ENCODE results near the gene LMO7. TPM values are rescaled to one million over a fixed set of nuclear protein-coding genes. Genes with fewer than 3 reads are reported as not detected.

The LMO7 gene
- total and polyA plus RNA-seq, 4 donors = 10.8 to 32.0 (median 20.3) TPM

DNA sequence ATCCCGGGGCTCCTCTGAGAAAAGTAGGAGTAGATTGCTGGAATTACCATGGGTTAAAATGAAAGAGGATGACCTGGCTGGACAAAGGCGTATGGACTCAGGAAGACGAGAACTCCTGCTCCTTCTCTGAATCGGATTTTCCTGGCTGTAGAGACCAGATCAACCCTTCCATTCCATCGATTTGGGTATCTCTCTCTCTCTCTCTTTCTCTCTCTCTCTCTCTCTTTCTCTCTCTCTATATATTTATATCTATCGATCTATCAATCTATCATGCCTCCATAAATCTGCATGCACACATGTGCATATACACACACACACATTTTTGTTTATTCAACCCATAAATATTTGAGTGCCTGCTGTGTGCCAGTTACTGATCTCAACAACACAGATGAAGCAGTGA, 234.9 kb downstream of the LMO7 start:
- WGBS (ENCODE audit: insufficient coverage) = 96% methylated on average over 3 of the region's 6 CpGs
- no peak for DNase-seq (ENCODE audit: low read depth in 4 of 6, low spot score in 6 of 6)
- Histone ChIP-seq H3K4me3 (ENCODE audit: low read depth, low read length) (peak overlapping the region; percentile 42), H3K36me3 (ENCODE audit: control insufficient read depth, insufficient read depth, low read length) (no peaks in the 10 kb centered on the region), H3K27ac (ENCODE audit: low read depth, low read length) (peak overlapping the region; percentile 72), H3K27me3 (ENCODE audit: control insufficient read depth, insufficient read depth, low read length) (no peaks in the 10 kb centered on the region), H3K9me3 (ENCODE audit: control insufficient read depth, insufficient read depth, low read length) (no peaks in the 10 kb centered on the region), H3K4me1 (ENCODE audit: control insufficient read depth, insufficient read depth, low read length) (no peaks in the 10 kb centered on the region)

DNA sequence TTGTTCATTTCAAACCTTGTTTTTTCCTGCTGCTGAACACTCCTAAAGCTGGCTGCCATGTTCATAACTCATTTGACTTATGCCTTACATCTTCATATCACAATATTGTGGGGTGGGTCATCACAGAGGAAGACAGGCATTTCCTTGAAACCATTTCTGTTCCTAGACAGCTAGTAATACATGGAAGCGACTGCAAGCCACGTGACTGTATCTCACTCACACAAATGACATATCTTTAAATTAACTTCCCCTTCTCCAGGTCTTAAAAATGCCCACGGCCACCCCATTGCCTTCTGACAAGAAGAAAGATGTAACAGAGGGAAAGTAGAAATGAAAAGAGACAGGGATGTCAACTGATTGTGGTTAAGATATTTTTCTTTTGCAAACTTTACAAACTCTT, 236.8 kb downstream of the LMO7 start:
- DNase-seq (ENCODE audit: low read depth in 4 of 6, low spot score in 6 of 6) = no peak
- Histone ChIP-seq H3K36me3 (ENCODE audit: control insufficient read depth, insufficient read depth, low read length) (no peaks in the 10 kb centered on the region), H3K27ac (ENCODE audit: low read depth, low read length) (no peak overlapping the region), H3K9me3 (ENCODE audit: control insufficient read depth, insufficient read depth, low read length) (no peaks in the 10 kb centered on the region), H3K27me3 (ENCODE audit: control insufficient read depth, insufficient read depth, low read length) (no peaks in the 10 kb centered on the region), H3K4me1 (ENCODE audit: control insufficient read depth, insufficient read depth, low read length) (no peaks in the 10 kb centered on the region), H3K4me3 (ENCODE audit: low read depth, low read length) (no peak overlapping the region)
- no CpG with 5 or more reads among the region's 3 CpGs for WGBS (ENCODE audit: insufficient coverage)

DNA sequence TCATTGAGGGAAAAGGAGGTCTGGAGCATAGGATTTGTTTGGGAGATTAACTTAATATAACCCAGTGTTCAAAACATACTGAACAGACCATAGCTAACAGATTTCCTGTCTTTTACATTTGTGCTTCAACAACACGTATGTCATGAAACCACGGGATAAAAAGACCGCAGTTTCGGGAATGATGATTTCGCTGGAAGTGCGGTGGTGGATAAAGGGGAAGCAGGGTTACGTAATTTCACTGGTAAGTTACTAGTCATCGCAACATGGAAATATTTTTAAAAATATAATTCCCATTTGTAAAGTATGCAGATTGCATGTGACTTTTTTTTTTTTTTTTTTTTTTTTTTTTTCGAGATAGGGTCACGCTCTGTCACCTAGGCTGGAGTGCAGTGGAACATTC, 237.4 kb downstream of the LMO7 start:
- H3K9me3 ChIP-seq (ENCODE audit: control insufficient read depth, insufficient read depth, low read length) = no peaks in the 10 kb centered on the region
- H3K36me3 ChIP-seq (ENCODE audit: control insufficient read depth, insufficient read depth, low read length) = no peaks in the 10 kb centered on the region
- no CpG with 5 or more reads among the region's 10 CpGs for WGBS (ENCODE audit: insufficient coverage)

DNA sequence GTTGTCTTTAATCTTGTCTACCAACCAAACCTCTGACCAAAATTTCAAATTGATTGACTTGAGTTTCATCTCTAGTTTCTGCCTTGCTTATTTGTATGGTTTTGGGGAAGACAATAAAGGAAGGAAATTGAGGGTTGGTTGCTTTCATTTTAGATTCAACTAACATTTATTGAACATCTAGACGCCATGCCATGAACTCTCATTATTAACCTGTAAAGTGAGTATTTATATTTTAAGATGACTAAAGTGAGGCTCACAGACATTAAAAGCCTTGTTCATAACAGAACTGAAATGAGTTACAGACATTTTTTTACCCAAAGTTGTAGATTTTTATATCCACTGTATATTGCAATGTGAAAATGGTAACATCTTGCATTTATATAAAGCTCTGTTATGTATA, 239.3 kb downstream of the LMO7 start:
- no peak overlapping the region for H3K27ac ChIP-seq (ENCODE audit: low read depth, low read length)
- WGBS (ENCODE audit: insufficient coverage) = no CpG with 5 or more reads among the region's 1 CpG
- H3K9me3 ChIP-seq (ENCODE audit: control insufficient read depth, insufficient read depth, low read length) = no peaks in the 10 kb centered on the region
- H3K4me1 ChIP-seq (ENCODE audit: control insufficient read depth, insufficient read depth, low read length) = no peaks in the 10 kb centered on the region
- no peak for DNase-seq (ENCODE audit: low read depth in 4 of 6, low spot score in 6 of 6)
- no peaks in the 10 kb centered on the region for H3K36me3 ChIP-seq (ENCODE audit: control insufficient read depth, insufficient read depth, low read length)
- H3K4me3 ChIP-seq (ENCODE audit: low read depth, low read length) = no peak overlapping the region
- no peaks in the 10 kb centered on the region for H3K27me3 ChIP-seq (ENCODE audit: control insufficient read depth, insufficient read depth, low read length)

More for the DNA sequence above, 237.4 kb downstream of the LMO7 start:
- H3K27ac ChIP-seq (ENCODE audit: low read depth, low read length) = no peak overlapping the region
- H3K27me3 ChIP-seq (ENCODE audit: control insufficient read depth, insufficient read depth, low read length) = no peaks in the 10 kb centered on the region
- H3K4me3 ChIP-seq (ENCODE audit: low read depth, low read length) = no peak overlapping the region
- no peaks in the 10 kb centered on the region for H3K4me1 ChIP-seq (ENCODE audit: control insufficient read depth, insufficient read depth, low read length)
- DNase-seq (ENCODE audit: low read depth in 4 of 6, low spot score in 6 of 6) = no peak

DNA sequence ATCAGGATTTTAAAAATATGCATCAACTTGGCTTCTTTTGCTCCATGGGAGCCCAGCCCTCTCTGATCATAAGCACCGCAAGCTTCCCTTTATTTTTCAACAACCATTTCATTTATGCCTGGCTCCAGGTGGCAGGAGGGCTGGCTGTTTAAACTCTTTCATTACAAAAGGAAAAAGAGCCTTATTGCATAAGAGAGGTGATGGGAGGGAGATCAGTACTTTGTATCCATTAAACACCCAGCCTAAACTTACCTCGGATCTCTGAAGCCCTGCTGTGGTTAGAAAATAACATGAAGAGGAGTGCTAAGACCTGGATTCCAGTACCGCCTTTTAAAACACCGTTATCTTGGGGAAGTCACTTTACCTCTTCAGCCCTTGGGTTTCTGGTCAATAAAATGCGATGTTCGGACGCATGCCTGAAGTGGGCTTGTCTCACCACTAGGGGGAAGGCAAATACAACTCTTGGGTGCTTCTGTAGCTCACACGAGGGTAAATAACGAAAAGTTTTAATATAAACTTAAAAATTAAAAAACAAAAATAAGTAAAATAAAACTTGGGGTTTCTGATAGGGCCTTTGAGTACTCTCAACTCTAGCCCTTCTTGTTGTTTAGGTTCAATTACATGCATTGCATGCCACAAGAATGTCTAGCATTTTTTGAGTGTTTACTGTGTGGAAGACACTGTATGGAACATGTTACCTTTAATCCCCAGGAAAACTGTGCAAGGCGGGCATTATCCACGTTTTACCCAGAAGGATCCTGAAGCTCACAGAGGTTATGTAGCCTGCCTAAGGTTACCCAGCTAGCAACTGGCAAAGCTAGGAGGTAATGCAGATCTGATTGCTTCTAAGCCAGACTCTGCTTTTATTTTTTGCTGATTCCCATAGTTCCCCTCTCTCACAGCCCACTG, 240.3 kb downstream of the LMO7 start:
- H3K27ac ChIP-seq (ENCODE audit: low read depth, low read length) = no peak overlapping the region
- no peaks in the 10 kb centered on the region for H3K9me3 ChIP-seq (ENCODE audit: control insufficient read depth, insufficient read depth, low read length)
- H3K27me3 ChIP-seq (ENCODE audit: control insufficient read depth, insufficient read depth, low read length) = no peaks in the 10 kb centered on the region
- no peak overlapping the region for H3K4me3 ChIP-seq (ENCODE audit: low read depth, low read length)
- 30% methylated on average over 7 of the region's 11 CpGs for WGBS (ENCODE audit: insufficient coverage)
- no peaks in the 10 kb centered on the region for H3K4me1 ChIP-seq (ENCODE audit: control insufficient read depth, insufficient read depth, low read length)
- peak in 4 of 6 donors; percentile 39 to 87 (median 64) for DNase-seq (ENCODE audit: low read depth in 4 of 6, low spot score in 6 of 6)
- H3K36me3 ChIP-seq (ENCODE audit: control insufficient read depth, insufficient read depth, low read length) = no peaks in the 10 kb centered on the region

DNA sequence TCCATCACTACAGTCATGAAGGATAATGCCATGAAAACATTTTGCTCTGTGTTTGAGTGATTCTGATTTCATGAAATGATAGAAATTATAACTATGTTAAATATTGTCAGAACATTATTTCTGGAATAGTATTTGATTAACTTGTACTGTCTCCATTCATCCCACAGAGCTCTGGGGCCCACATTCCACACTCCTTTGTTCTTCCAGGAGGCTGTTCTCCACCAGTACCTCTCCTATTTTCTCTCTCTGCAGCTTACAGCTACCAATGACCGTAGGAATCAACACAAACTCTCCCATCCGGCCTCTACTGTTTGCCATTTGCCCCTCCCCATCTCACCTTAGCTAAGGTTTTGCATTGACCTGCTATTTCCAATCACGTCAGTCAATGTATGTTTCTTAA, 240.9 kb downstream of the LMO7 start:
- 100% methylated on average over 3 of the region's 3 CpGs for WGBS (ENCODE audit: insufficient coverage)
- H3K36me3 ChIP-seq (ENCODE audit: control insufficient read depth, insufficient read depth, low read length) = no peaks in the 10 kb centered on the region
- no peaks in the 10 kb centered on the region for H3K4me1 ChIP-seq (ENCODE audit: control insufficient read depth, insufficient read depth, low read length)
- H3K4me3 ChIP-seq (ENCODE audit: low read depth, low read length) = no peak overlapping the region
- H3K27ac ChIP-seq (ENCODE audit: low read depth, low read length) = no peak overlapping the region
- no peaks in the 10 kb centered on the region for H3K27me3 ChIP-seq (ENCODE audit: control insufficient read depth, insufficient read depth, low read length)
- no peaks in the 10 kb centered on the region for H3K9me3 ChIP-seq (ENCODE audit: control insufficient read depth, insufficient read depth, low read length)
- DNase-seq (ENCODE audit: low read depth in 4 of 6, low spot score in 6 of 6) = no peak

DNA sequence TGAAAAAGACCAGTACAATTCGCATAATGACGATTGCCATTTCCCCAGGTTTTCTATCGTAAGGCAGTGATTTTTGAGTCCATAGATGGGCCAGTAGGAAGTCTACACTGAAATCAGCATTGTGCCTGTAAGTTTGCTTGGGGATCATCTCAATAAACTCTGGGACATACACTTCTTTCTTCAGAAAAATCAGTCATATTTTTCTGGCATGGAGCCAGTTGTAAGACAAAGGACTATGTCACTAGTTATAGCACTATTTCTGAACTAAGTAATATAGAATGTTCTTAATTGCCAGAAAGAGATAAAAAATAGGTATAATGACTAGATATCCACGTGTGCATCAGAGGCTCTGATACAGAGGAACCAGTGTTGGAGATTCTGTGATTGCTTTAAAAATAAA, 243.5 kb downstream of the LMO7 start:
- no peak for DNase-seq (ENCODE audit: low read depth in 4 of 6, low spot score in 6 of 6)
- no peaks in the 10 kb centered on the region for H3K36me3 ChIP-seq (ENCODE audit: control insufficient read depth, insufficient read depth, low read length)
- no CpG with 5 or more reads among the region's 4 CpGs for WGBS (ENCODE audit: insufficient coverage)
- H3K27me3 ChIP-seq (ENCODE audit: control insufficient read depth, insufficient read depth, low read length) = no peaks in the 10 kb centered on the region
- H3K4me1 ChIP-seq (ENCODE audit: control insufficient read depth, insufficient read depth, low read length) = no peaks in the 10 kb centered on the region
- no peak overlapping the region for H3K4me3 ChIP-seq (ENCODE audit: low read depth, low read length)
- no peaks in the 10 kb centered on the region for H3K9me3 ChIP-seq (ENCODE audit: control insufficient read depth, insufficient read depth, low read length)
- H3K27ac ChIP-seq (ENCODE audit: low read depth, low read length) = no peak overlapping the region

DNA sequence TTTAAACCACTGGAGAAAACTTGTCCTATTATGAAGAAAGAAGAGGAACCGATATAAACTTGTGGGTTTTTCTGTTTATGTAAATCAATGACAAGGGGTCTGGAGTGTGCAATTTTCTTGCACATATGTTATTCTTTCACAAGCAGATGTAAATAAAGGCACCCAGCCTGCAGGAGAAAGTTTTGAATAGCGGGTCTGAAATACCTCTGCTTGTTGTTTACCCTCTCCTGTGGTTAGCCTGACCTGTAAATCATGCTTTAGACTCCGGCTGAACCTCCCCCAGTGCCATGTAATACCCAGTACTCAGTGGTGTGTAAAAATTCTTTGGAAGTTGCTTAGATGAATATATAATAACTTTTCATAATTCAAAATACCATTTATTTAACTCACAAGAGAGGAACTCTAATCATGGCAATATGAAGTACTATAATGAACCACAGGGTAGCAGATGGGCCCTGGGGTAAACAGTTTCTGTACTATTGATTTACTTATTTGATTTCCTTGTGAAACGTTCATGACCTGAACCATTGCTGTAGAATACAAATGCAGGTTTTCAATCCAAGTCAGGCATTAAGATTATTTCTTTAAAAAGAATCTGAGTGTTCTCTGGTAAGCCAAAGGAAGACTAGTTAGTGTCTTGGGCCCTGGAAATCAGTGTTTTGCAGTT, 245.1 kb downstream of the LMO7 start:
- no peak for DNase-seq (ENCODE audit: low read depth in 4 of 6, low spot score in 6 of 6)
- Histone ChIP-seq H3K27ac (ENCODE audit: low read depth, low read length) (no peak overlapping the region), H3K27me3 (ENCODE audit: control insufficient read depth, insufficient read depth, low read length) (no peaks in the 10 kb centered on the region), H3K4me3 (ENCODE audit: low read depth, low read length) (no peak overlapping the region), H3K36me3 (ENCODE audit: control insufficient read depth, insufficient read depth, low read length) (no peaks in the 10 kb centered on the region), H3K4me1 (ENCODE audit: control insufficient read depth, insufficient read depth, low read length) (no peaks in the 10 kb centered on the region), H3K9me3 (ENCODE audit: control insufficient read depth, insufficient read depth, low read length) (no peaks in the 10 kb centered on the region)
- no CpG with 5 or more reads among the region's 4 CpGs for WGBS (ENCODE audit: insufficient coverage)

DNA sequence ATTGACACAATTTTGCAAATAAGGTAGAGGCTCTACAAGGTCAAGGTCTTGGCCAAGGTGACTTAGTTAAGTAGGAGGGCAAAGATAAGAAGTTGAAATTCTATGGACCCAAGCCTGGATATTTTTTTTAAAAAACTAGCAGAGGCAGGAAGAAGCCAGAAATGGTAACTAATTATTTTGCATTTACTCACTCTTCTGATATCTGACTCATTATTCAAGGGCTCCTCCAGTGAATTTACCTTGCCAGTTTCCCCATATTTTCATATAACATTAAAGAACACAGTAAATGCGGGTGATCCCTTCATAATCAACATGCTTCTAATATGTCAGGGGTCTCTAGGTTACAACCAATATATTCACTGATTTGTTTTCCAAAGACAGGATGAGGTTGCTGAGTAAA, 246.1 kb downstream of the LMO7 start:
- DNase-seq (ENCODE audit: low read depth in 4 of 6, low spot score in 6 of 6) = no peak
- no peaks in the 10 kb centered on the region for H3K36me3 ChIP-seq (ENCODE audit: control insufficient read depth, insufficient read depth, low read length)
- WGBS (ENCODE audit: insufficient coverage) = no CpG with 5 or more reads among the region's 1 CpG
- H3K27me3 ChIP-seq (ENCODE audit: control insufficient read depth, insufficient read depth, low read length) = no peaks in the 10 kb centered on the region
- H3K4me1 ChIP-seq (ENCODE audit: control insufficient read depth, insufficient read depth, low read length) = no peaks in the 10 kb centered on the region
- H3K27ac ChIP-seq (ENCODE audit: low read depth, low read length) = no peak overlapping the region
- no peaks in the 10 kb centered on the region for H3K9me3 ChIP-seq (ENCODE audit: control insufficient read depth, insufficient read depth, low read length)
- H3K4me3 ChIP-seq (ENCODE audit: low read depth, low read length) = no peak overlapping the region

DNA sequence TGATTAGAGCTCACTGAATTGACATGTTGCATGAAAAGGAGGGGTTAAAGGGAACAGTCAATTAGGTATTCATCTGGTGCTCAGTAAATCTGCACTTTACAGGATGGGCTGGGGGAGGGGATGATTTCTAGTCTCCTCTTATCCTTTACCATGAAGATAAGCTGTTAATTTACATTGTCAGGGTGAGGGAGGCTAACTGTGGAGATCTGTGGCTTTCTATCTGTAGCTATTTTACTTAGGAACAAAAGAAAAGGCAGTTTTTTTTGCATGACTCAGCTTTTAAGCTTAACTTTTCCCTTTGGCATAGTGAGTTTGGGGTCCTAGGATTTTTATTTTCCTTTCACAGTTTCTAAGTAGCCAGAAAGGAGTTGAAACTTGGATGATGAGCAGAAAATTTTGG, 253.3 kb downstream of the LMO7 start:
- Histone ChIP-seq H3K36me3 (ENCODE audit: control insufficient read depth, insufficient read depth, low read length) (no peaks in the 10 kb centered on the region), H3K9me3 (ENCODE audit: control insufficient read depth, insufficient read depth, low read length) (no peaks in the 10 kb centered on the region), H3K4me1 (ENCODE audit: control insufficient read depth, insufficient read depth, low read length) (no peaks in the 10 kb centered on the region), H3K4me3 (ENCODE audit: low read depth, low read length) (no peak overlapping the region), H3K27ac (ENCODE audit: low read depth, low read length) (no peak overlapping the region), H3K27me3 (ENCODE audit: control insufficient read depth, insufficient read depth, low read length) (no peaks in the 10 kb centered on the region)
- no peak for DNase-seq (ENCODE audit: low read depth in 4 of 6, low spot score in 6 of 6)
